Neuronal stem cell (in vitro differentiated cells): Measurements from ENCODE around the gene DONSON.

Source experiments
- DNase-seq: peaks from one replicate; pipeline ENCODE4 v3.0.0-alpha.2; 2013; ENCODE audit warnings: low spot score
- H2AFZ ChIP-seq: one replicate; pipeline ENCODE4 v1.6.1; 2013; ENCODE audit warnings: mild to moderate bottlenecking, low read length, inconsistent platforms
- H2AK5ac ChIP-seq: 2 replicates; pipeline ENCODE4 v1.6.1; 2013; ENCODE audit warnings: low read depth, mild to moderate bottlenecking, inconsistent platforms, low read length, moderate library complexity, mixed read lengths
- H2BK120ac ChIP-seq: 2 replicates; pipeline ENCODE4 v1.6.1; 2013; ENCODE audit warnings: low read depth, mild to moderate bottlenecking, inconsistent platforms, low read length, moderate library complexity, mixed read lengths
- H2BK12ac ChIP-seq: one replicate; pipeline ENCODE4 v1.6.1; 2013; ENCODE audit warnings: low read length, inconsistent platforms
- H2BK15ac ChIP-seq: 2 replicates; pipeline ENCODE4 v1.6.1; 2013; ENCODE audit warnings: mild to moderate bottlenecking, low read length, inconsistent platforms, mixed read lengths
- H2BK5ac ChIP-seq: one replicate; pipeline ENCODE4 v1.6.1; 2013; ENCODE audit warnings: inconsistent platforms, mild to moderate bottlenecking, low read length, moderate library complexity
- H3K14ac ChIP-seq: one replicate; pipeline ENCODE4 v1.6.1; 2013; ENCODE audit warnings: low read length, inconsistent platforms
- H3K18ac ChIP-seq: 2 replicates; pipeline ENCODE4 v1.6.1; 2013; ENCODE audit warnings: low read length, inconsistent platforms
- H3K23ac ChIP-seq: 2 replicates; pipeline ENCODE4 v1.6.1; 2013; ENCODE audit warnings: low read depth, mild to moderate bottlenecking, mixed read lengths, low read length, inconsistent platforms; ENCODE audit not compliant: poor library complexity
- H3K27ac ChIP-seq: replicated peaks from 3 replicates; pipeline ENCODE4 v1.5.1; 2013; ENCODE audit warnings: low read length, inconsistent platforms
- H3K27me3 ChIP-seq, 3 experiments: 2 replicates each; pipeline ENCODE4 v1.6.1; 2013; ENCODE audit warnings: low read length in 3 of 3, mild to moderate bottlenecking in 2 of 3, inconsistent platforms in 1 of 3, low read depth in 1 of 3, mixed read lengths in 1 of 3, moderate library complexity in 1 of 3; ENCODE audit not compliant: control insufficient read depth in 3 of 3, insufficient read depth in 3 of 3
- H3K36me3 ChIP-seq, 2 donors: replicated peaks in 1 of 2; 2 replicates each; pipeline ENCODE4 v1.6.1; 2013; ENCODE audit warnings: low read length in 2 of 2; ENCODE audit not compliant: control insufficient read depth in 2 of 2, insufficient read depth in 2 of 2
- H3K4ac ChIP-seq: 2 replicates; pipeline ENCODE4 v1.6.1; 2013; ENCODE audit warnings: inconsistent platforms, mild to moderate bottlenecking, low read length, moderate library complexity
- H3K4me1 ChIP-seq, 2 donors: 1 replicate in 1 of 2; 2 replicates in 1 of 2; pipeline ENCODE4 v1.6.1; 2013; ENCODE audit warnings: low read length in 2 of 2, low read depth in 1 of 2; ENCODE audit not compliant: control insufficient read depth in 2 of 2, insufficient read depth in 1 of 2
- H3K4me2 ChIP-seq: one replicate; pipeline ENCODE4 v1.6.1; 2013; ENCODE audit warnings: mild to moderate bottlenecking, low read length, inconsistent platforms; ENCODE audit not compliant: insufficient read depth, poor library complexity, severe bottlenecking
- H3K4me3 ChIP-seq, 2 donors: 2 replicates each; pipeline ENCODE4 v1.5.1; 2013; ENCODE audit warnings: low read length in 2 of 2, mild to moderate bottlenecking in 2 of 2, inconsistent platforms in 1 of 2, moderate library complexity in 1 of 2
- H3K79me1 ChIP-seq: one replicate; pipeline ENCODE4 v1.6.1; 2013; ENCODE audit warnings: low read depth, mild to moderate bottlenecking, inconsistent platforms, low read length, moderate library complexity
- H3K9ac ChIP-seq: one replicate; pipeline ENCODE4 v1.6.1; 2013; ENCODE audit warnings: mild to moderate bottlenecking, low read depth, low read length, inconsistent platforms; ENCODE audit not compliant: poor library complexity
- H3K9me3 ChIP-seq, 2 donors: replicated peaks in 1 of 2; 2 replicates each; pipeline versions ENCODE3 to v1.6.1; 2013; ENCODE audit warnings: low read length in 2 of 2, mild to moderate bottlenecking in 2 of 2, inconsistent platforms in 1 of 2, low read depth in 1 of 2, mixed read lengths in 1 of 2, moderate library complexity in 1 of 2; ENCODE audit not compliant: control insufficient read depth in 2 of 2, insufficient read depth in 1 of 2
- H4K8ac ChIP-seq: one replicate; pipeline ENCODE4 v1.6.1; 2013; ENCODE audit warnings: low read depth, mild to moderate bottlenecking, inconsistent platforms, low read length, moderate library complexity
- H4K91ac ChIP-seq: one replicate; pipeline ENCODE4 v1.6.1; 2013; ENCODE audit warnings: low read length, low read depth, mild to moderate bottlenecking, inconsistent platforms; ENCODE audit not compliant: poor library complexity
- WGBS, 2 donors: extraction: QIAGEN DNeasy Blood & Tissue Kit; methylation state at CpG; one replicate each; pipeline ENCODE4 v1.1.7; 2013; ENCODE audit warnings: missing lambda C conversion rate in 2 of 2, mixed read lengths in 1 of 2; ENCODE audit not compliant: insufficient read length in 2 of 2, insufficient replicate concordance in 1 of 2; ENCODE audit errors: extremely low coverage in 2 of 2; 5-methylcytosine and 5-hydroxymethylcytosine counted together

DONSON gene

DNA sequence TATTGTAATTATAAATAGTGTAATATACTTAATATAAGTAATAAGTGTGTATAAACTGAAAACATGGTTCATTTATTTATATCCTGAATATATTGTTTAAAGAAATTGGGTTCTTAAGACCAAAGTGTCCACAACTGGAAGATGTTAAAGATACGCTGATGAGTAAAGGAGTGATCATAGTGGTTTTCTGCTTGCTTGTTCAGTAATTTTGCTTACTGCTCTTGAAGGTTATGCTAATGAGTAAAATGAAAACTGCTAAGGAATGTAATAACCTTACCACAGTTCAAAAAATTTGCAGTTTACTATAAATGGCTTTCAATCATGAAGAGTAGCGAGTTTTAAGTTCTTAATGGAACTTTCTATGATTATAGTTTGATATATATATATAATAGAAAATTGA lies 22.0 kb downstream of the DONSON start:
- Histone ChIP-seq H3K23ac (no peak overlapping the region), H2BK12ac (no peak overlapping the region), H3K4me3 (no peak overlapping the region), H3K14ac (no peak overlapping the region), H2BK15ac (no peak overlapping the region), H3K36me3 (peaks cover 12 to 100% of the 10 kb centered on the region in 2 donors), H4K91ac (no peak overlapping the region), H3K9ac (no peak overlapping the region), H3K27me3 (no peaks in the 10 kb centered on the region), H3K4me2 (no peak overlapping the region), H2AK5ac (no peak overlapping the region), H2AFZ (no peak overlapping the region), H3K4me1 (no peaks in the 10 kb centered on the region), H3K18ac (no peak overlapping the region), H2BK120ac (no peak overlapping the region), H3K4ac (no peak overlapping the region), H3K9me3 (no peaks in the 10 kb centered on the region), H3K27ac (no peak overlapping the region), H2BK5ac (no peak overlapping the region), H4K8ac (no peak overlapping the region), H3K79me1 (peaks cover 3% of the 10 kb centered on the region)
- WGBS, 2 donors, result no CpG with 5 or more reads among the region's 2 CpGs
- DNase-seq, result no peak

DNA sequence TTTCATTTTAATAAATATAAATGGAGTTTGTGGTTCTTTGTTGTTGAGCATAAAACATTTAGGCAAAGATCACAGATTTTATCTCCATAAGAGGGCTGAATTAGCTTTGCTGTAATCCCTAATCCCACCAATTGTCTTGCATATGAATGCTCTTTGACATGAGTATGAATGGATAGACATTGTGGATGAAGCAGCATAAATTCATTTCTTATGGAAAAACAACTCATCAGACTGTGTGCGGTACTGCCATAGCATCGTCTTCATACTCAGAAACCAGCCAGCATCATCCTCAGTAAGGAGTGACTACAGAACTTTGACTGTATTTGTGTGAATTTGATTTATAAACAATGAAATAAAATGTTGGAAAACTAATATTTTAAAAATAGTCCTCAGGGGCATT lies 26.1 kb downstream of the DONSON start:
- Histone ChIP-seq H3K27me3 (no peaks in the 10 kb centered on the region), H2BK15ac (no peak overlapping the region), H3K14ac (no peak overlapping the region), H3K18ac (no peak overlapping the region), H3K79me1 (peaks cover 2% of the 10 kb centered on the region), H3K27ac (no peak overlapping the region), H2AK5ac (no peak overlapping the region), H3K4me2 (no peak overlapping the region), H3K4me1 (no peaks in the 10 kb centered on the region), H2BK5ac (no peak overlapping the region), H2BK120ac (no peak overlapping the region), H2BK12ac (no peak overlapping the region), H3K4ac (no peak overlapping the region), H3K4me3 (no peak overlapping the region), H4K8ac (no peak overlapping the region), H3K9ac (no peak overlapping the region), H3K36me3 (peaks cover 25 to 100% of the 10 kb centered on the region in 2 donors), H2AFZ (no peak overlapping the region), H3K9me3 (peaks cover 0 to 4% of the 10 kb centered on the region in 2 donors), H4K91ac (no peak overlapping the region), H3K23ac (no peak overlapping the region)
- no peak for DNase-seq
- WGBS, 2 donors, result no CpG with 5 or more reads among the region's 2 CpGs

DNA sequence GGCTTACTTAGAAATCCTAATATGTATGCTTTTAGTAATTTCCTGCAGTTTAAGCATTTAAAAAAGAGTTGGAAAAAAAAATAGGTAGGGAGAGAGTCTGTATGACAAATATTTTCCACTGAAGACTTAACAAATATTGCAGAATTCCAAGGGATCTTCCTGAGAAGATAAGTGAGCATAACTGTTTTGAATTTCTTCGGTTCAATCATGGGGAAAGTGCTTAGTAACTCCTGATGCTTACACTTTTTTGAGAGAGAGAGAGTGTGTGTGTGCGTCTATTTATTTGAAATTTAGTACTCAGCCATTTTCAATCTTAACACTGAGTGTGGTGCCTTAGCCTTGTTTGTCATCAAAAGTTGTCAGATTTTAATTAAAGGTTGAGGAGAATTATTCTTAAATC lies 27.1 kb downstream of the DONSON start:
- Histone ChIP-seq H3K23ac (no peak overlapping the region), H2BK15ac (no peak overlapping the region), H3K4ac (no peak overlapping the region), H3K9ac (no peak overlapping the region), H2AK5ac (no peak overlapping the region), H3K36me3 (peaks cover 29 to 99% of the 10 kb centered on the region in 2 donors), H3K27ac (no peak overlapping the region), H3K18ac (no peak overlapping the region), H4K8ac (no peak overlapping the region), H2BK120ac (no peak overlapping the region), H3K4me1 (no peaks in the 10 kb centered on the region), H3K9me3 (peaks cover 0 to 4% of the 10 kb centered on the region in 2 donors), H3K14ac (no peak overlapping the region), H3K4me3 (no peak overlapping the region), H3K79me1 (peaks cover 2% of the 10 kb centered on the region), H3K27me3 (no peaks in the 10 kb centered on the region), H2BK12ac (no peak overlapping the region), H2BK5ac (no peak overlapping the region), H4K91ac (no peak overlapping the region), H3K4me2 (no peak overlapping the region), H2AFZ (no peak overlapping the region)
- WGBS, 2 donors, result no CpG with 5 or more reads among the region's 2 CpGs
- DNase-seq, result no peak

DNA sequence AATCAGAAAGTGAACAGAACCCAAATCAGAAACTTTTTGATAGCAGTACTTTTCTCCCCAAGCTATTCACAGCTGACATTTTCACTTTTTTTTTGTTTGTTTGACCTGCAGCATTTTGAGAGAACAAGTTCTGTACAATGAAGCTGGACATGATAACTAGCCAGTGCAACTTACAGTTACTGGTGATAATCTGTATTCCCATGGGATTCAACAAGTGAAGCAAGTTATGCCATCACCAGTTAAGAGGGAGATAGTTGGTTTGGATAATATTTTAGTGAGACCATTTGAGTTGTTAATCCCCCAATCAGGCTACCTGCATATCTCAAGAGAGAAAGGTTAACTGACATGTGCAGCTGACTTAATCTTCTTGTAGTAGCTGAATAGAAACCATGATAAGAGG lies 27.5 kb downstream of the DONSON start:
- no peak overlapping the region for H3K4me2 ChIP-seq
- H3K36me3 ChIP-seq, result peaks cover 29 to 99% of the 10 kb centered on the region in 2 donors
- no peak overlapping the region for H2BK5ac ChIP-seq
- H3K79me1 ChIP-seq, result peaks cover 2% of the 10 kb centered on the region
- no peak overlapping the region for H2BK120ac ChIP-seq
- no peak overlapping the region for H4K8ac ChIP-seq
- H3K23ac ChIP-seq, result no peak overlapping the region
- peaks cover 0 to 4% of the 10 kb centered on the region in 2 donors for H3K9me3 ChIP-seq
- no peak for DNase-seq
- no peak overlapping the region for H2AK5ac ChIP-seq
- no peak overlapping the region for H3K4ac ChIP-seq
- H2BK12ac ChIP-seq, result no peak overlapping the region
- no peak overlapping the region for H3K14ac ChIP-seq
- H3K27me3 ChIP-seq, result no peaks in the 10 kb centered on the region
- H3K9ac ChIP-seq, result no peak overlapping the region
- no peak overlapping the region for H3K4me3 ChIP-seq
- H2AFZ ChIP-seq, result no peak overlapping the region
- H3K27ac ChIP-seq, result no peak overlapping the region
- no peak overlapping the region for H4K91ac ChIP-seq
- no peak overlapping the region for H2BK15ac ChIP-seq
- H3K4me1 ChIP-seq, result no peaks in the 10 kb centered on the region
- no peak overlapping the region for H3K18ac ChIP-seq
